ENCODE data around the gene ATP1A2. TPM values are rescaled to one million over a fixed set of nuclear protein-coding genes. Genes with fewer than 3 reads are reported as not detected.

The ATP1A2 gene
- total and polyA plus RNA-seq, 2 of the 8 experiments (the other 6 are each of a cell fraction or from before 2014, with no cell fraction given): 39.7 to 40.8 TPM

DNA sequence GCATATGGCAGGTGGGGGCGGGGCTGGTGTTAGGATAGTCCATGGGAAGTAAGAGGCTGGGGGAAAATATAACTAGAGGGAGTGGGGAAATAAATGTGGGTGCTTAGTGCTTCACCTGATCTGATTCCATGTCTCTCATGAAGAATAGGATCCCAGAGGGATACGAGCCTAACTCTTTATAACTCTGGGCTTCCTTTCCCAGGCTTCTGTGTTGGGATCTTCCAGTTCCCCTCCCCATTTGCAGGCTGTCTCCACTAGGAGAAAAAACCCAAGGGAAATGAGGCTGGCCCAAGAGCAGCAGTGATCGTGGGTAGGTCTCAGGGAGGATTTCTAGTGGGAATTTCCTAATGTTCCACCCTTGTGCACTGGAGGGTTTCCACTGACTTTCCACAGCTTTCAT is 32.6 kb upstream of the ATP1A2 start:
- H3K79me2 ChIP-seq (ENCODE audit: control insufficient read depth in 1 of 2, insufficient read depth in 2 of 2, low read length in 2 of 2): no peaks in the 10 kb centered on the region
- no peak overlapping the region for H4K8ac ChIP-seq (ENCODE audit: extremely low read depth, insufficient read depth, low read length)
- H4K91ac ChIP-seq (replicated peaks; ENCODE audit: insufficient read length, low read length): no peak overlapping the region
- DNase-seq (ENCODE audit: low read depth in 1 of 2, low spot score in 2 of 2) (no peak), FAIRE-seq (no peak)
- peaks cover 0 to 5% (median 3%) of the 10 kb centered on the region in 4 experiments; a peak in 4 of 7 replicates for H3K4me1 ChIP-seq (replicated peaks in 1 of 4; ENCODE audit: control insufficient read depth in 3 of 4, insufficient read depth in 4 of 4, low read length in 3 of 4)
- CTCF ChIA-PET (ENCODE audit: partially characterized antibody): interaction anchor here (0.6 to 50.1 kb wide), 5 partner anchors 13 to 209 kb away, joined by 3 to 1874 read pairs (median 83); partner anchors contain the start of genes IGSF8 and KCNJ10
- no peak overlapping the region for H2BK15ac ChIP-seq (ENCODE audit: low read length)
- no peaks in the 10 kb centered on the region for H3K79me1 ChIP-seq (ENCODE audit: low read depth, low read length)
- no peak overlapping the region for H3K4ac ChIP-seq (replicated peaks; ENCODE audit: insufficient read length, low read depth, low read length)
- no peak overlapping the region for H2BK5ac ChIP-seq (ENCODE audit: low read depth, low read length)
- no peaks in the 10 kb centered on the region; the same call in 1 of the 2 replicates for H3K23me2 ChIP-seq (ENCODE audit: low read depth, low read length)
- no peak overlapping the region for H3K14ac ChIP-seq (ENCODE audit: insufficient read length)
- no peak overlapping the region for H2BK120ac ChIP-seq (replicated peaks; ENCODE audit: low read depth, low read length)
- H2BK20ac ChIP-seq (ENCODE audit: low read length): no peak overlapping the region
- H3K36me3 ChIP-seq (ENCODE audit: control insufficient read depth in 2 of 4, insufficient read depth in 4 of 4, low read length in 3 of 4): peaks cover 0 to 5% (median 0%) of the 10 kb centered on the region in 4 experiments; a peak in 1 of 8 replicates
- H2AK5ac ChIP-seq (ENCODE audit: low read depth, low read length): no peak overlapping the region
- peaks cover 0 to 4% of the 10 kb centered on the region in 2 experiments; a peak in 1 of 4 replicates for H3K9me3 ChIP-seq (ENCODE audit: insufficient read depth in 2 of 2, low read depth in 1 of 2, low read length in 1 of 2)
- H2AFZ ChIP-seq (ENCODE audit: low read length): no peak overlapping the region
- WGBS, 2 experiments (ENCODE audit: extremely low coverage in 1 of 2, insufficient coverage in 1 of 2, insufficient read length in 1 of 2, insufficient replicate concordance in 2 of 2, low coverage in 1 of 2, low lambda C conversion rate in 2 of 2, missing lambda C conversion rate in 1 of 2): 73% methylated on average over 3 of the region's 3 CpGs; no CpG with 5 or more reads in 1 of the 2 experiments
- no peak overlapping the region for H3K23ac ChIP-seq (ENCODE audit: insufficient read length)
- H4K5ac ChIP-seq (ENCODE audit: insufficient read length, low read depth, low read length): no peak overlapping the region
- H3K4me2 ChIP-seq (ENCODE audit: insufficient read depth in 1 of 2, low read depth in 2 of 2, low read length in 2 of 2): no peak overlapping the region; a peak in 1 of 4 replicates
- H4K20me1 ChIP-seq (replicated peaks in 1 of 2; ENCODE audit: control insufficient read depth in 1 of 2, insufficient read depth in 2 of 2, low read length in 2 of 2): no peaks in the 10 kb centered on the region
- H3K56ac ChIP-seq (replicated peaks; ENCODE audit: insufficient read length, low read depth, low read length): no peak overlapping the region
- no peak overlapping the region for H2BK12ac ChIP-seq (ENCODE audit: low read depth, low read length)
- no peak overlapping the region for H3K9ac ChIP-seq (replicated peaks in 1 of 4; ENCODE audit: extremely low read depth in 1 of 4, low read depth in 3 of 4, low read length in 3 of 4)
- peaks cover 0 to 43% (median 30%) of the 10 kb centered on the region in 4 experiments; a peak in 6 of 7 replicates for H3K27me3 ChIP-seq (replicated peaks in 1 of 4; ENCODE audit: control insufficient read depth in 3 of 4, extremely low read depth in 1 of 4, insufficient read depth in 3 of 4, low read length in 3 of 4)
- no peak overlapping the region for H3K4me3 ChIP-seq (ENCODE audit: extremely low read depth in 1 of 4, insufficient read depth in 2 of 4, low read depth in 3 of 4, low read length in 4 of 4)
- H3K27ac ChIP-seq (ENCODE audit: low read depth, low read length): no peak overlapping the region
- no peak overlapping the region for H3K18ac ChIP-seq (ENCODE audit: extremely low read depth, low read length)
- POLR2A ChIA-PET (ENCODE audit: partially characterized antibody): interaction anchor here (0.6 to 3.5 kb wide), 14 partner anchors 11 to 281 kb away, joined by 3 to 23 read pairs (median 3); partner anchors contain the start of genes IGSF8, IGSF9 and KCNJ10
- TF ChIP-seq SRF (IDR thresholded peaks at IDR 0.05; ENCODE audit: low read depth, low read length): no peak
- no peak for TF ChIP-seq KDM1A (IDR thresholded peaks at IDR 0.05; ENCODE audit: borderline replicate concordance, low read length)
- no peak for TF ChIP-seq TEAD4 (IDR thresholded peaks at IDR 0.05; ENCODE audit: low read depth, low read length)
- TF ChIP-seq SP4 (IDR thresholded peaks at IDR 0.05; ENCODE audit: low read length): no peak
- no peak for TF ChIP-seq EZH2 (IDR thresholded peaks at IDR 0.05; ENCODE audit: low read depth, low read length, severe bottlenecking)
- no peak for TF ChIP-seq POLR2AphosphoS5 (IDR thresholded peaks at IDR 0.05; ENCODE audit: low read depth, low read length)
- no peak for TF ChIP-seq ATF3 (IDR thresholded peaks at IDR 0.05; ENCODE audit: insufficient read depth, low read depth, low read length)
- no peak for TF ChIP-seq JUN (IDR thresholded peaks at IDR 0.05; ENCODE audit: low read depth, low read length)
- no peak for TF ChIP-seq RAD21 (IDR thresholded peaks at IDR 0.05 in 1 of 2, conservative IDR thresholded peaks at IDR 0.05 in 1 of 2; ENCODE audit: low read depth in 2 of 2, low read length in 2 of 2)
- TF ChIP-seq CHD2 (IDR thresholded peaks at IDR 0.05; ENCODE audit: low read length): no peak
- TF ChIP-seq MAFK (IDR thresholded peaks at IDR 0.05; ENCODE audit: low read depth, low read length): no peak
- TF ChIP-seq POLR2A (IDR thresholded peaks at IDR 0.05; ENCODE audit: control extremely low read depth in 1 of 2, low read depth in 2 of 2, low read length in 2 of 2): no peak
- TF ChIP-seq YY1 (IDR thresholded peaks at IDR 0.05; ENCODE audit: low read depth, low read length): no peak
- TF ChIP-seq GABPA (IDR thresholded peaks at IDR 0.05; ENCODE audit: borderline replicate concordance, insufficient read depth, low read length): no peak
